Vagina (tissue), 2 donors: Measurements from ENCODE around the gene SEPHS1. TPM values are rescaled to one million over a fixed set of nuclear protein-coding genes. Genes with fewer than 3 reads are reported as not detected.

Experiments used
- DNase-seq, 2 donors: peaks; one replicate each; pipeline ENCODE4 v3.0.0-alpha.2; 2017; ENCODE audit errors: extremely low spot score in 2 of 2
- H3K27ac ChIP-seq: fragments of 200-600 bp; sonication (generic); one replicate; pipeline ENCODE4 v1.5.1; 2019
- H3K27me3 ChIP-seq: fragments of 200-600 bp; sonication (generic); one replicate; pipeline ENCODE4 v1.5.1; 2019
- H3K36me3 ChIP-seq, 2 donors: fragments of 200-600 bp; sonication (generic); one replicate each; pipeline ENCODE4 v1.5.1; 2017 to 2019
- H3K4me1 ChIP-seq: fragments of 200-600 bp; sonication (generic); one replicate; pipeline ENCODE4 v1.5.1; 2019
- H3K4me3 ChIP-seq, 2 donors: fragments of 200-600 bp; sonication (generic); 1 replicate in 1 of 2; 2 replicates in 1 of 2; pipeline ENCODE4 v1.5.1; 2016 to 2019
- H3K9me3 ChIP-seq: fragments of 200-600 bp; sonication (generic); one replicate; pipeline ENCODE4 v1.5.1; 2019
- POLR2A ChIP-seq, 2 donors: fragments of 450-650 bp; IDR thresholded peaks; one replicate each; pipeline ENCODE4 v1.6.1; 2017; ENCODE audit warnings: antibody characterized with exemption in 2 of 2, mild to moderate bottlenecking in 2 of 2, moderate library complexity in 2 of 2
- POLR2AphosphoS5 ChIP-seq, 2 donors: sonication (generic); formaldehyde crosslinking; IDR thresholded peaks; one replicate each; pipeline ENCODE4 v1.9.0; 2017; ENCODE audit warnings: antibody characterized with exemption in 2 of 2, mild to moderate bottlenecking in 2 of 2, low read depth in 1 of 2; ENCODE audit not compliant: insufficient read depth in 1 of 2
- intact Hi-C: fragments of 100-400 bp; cut with DNase I; formaldehyde crosslinking; loops from one replicate; pipeline ENCODE4 v1.15.1; 2023
- total RNA-seq: library from RNA; depleted of rRNA; stranded (reverse); fragments of >200 nt; gene quantifications from one replicate; pipeline ENCODE4 v1.2.3, GENCODE V29; 2016
- TF ChIP-seq, protein P1 (sequence below), 3 experiments: fragments of 450-650 bp in 2 of 3; fragments of 200-600 bp in 1 of 3; sonication (generic) in 1 of 3; IDR thresholded peaks; one replicate each; pipeline ENCODE4 v1.5.1; 2017 to 2019; ENCODE audit warnings: antibody characterized with exemption in 3 of 3, mild to moderate bottlenecking in 2 of 3, moderate library complexity in 2 of 3

Gene SEPHS1
- total RNA-seq, 1 donor from 2014 or later, result 26.8 TPM

DNA sequence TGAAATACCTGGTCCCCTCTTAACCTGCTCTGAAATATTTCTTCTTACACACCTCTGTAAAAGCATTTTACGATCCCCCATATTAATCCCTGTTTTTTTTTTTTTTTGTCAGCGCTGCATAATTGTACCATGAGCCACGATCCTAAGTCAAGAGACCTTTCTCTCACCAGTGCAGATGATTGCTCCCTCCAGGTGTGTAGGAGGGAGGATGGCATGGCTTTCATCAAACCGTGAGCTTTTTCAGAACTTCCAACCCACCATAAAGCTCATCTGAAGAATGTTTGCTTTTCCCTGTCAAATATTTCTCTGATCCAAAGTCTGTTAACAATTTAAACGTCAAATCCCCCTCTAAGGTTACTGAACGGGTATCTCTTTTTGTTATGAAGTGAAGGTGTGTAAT is 28.2 kb upstream of the SEPHS1 start:
- intact Hi-C loops, result no loop called here
- H3K27ac ChIP-seq, result no peak overlapping the region
- no peaks in the 10 kb centered on the region for H3K36me3 ChIP-seq
- H3K9me3 ChIP-seq, result no peaks in the 10 kb centered on the region
- no peak for DNase-seq
- H3K4me1 ChIP-seq, result no peaks in the 10 kb centered on the region
- no peak overlapping the region for H3K4me3 ChIP-seq
- TF ChIP-seq POLR2AphosphoS5 (IDR thresholded peaks at IDR 0.05; ENCODE audit: insufficient read depth in 1 of 2, low read depth in 1 of 2) (no peak), POLR2A (IDR thresholded peaks at IDR 0.05) (no peak)
- TF ChIP-seq, protein P1, sequence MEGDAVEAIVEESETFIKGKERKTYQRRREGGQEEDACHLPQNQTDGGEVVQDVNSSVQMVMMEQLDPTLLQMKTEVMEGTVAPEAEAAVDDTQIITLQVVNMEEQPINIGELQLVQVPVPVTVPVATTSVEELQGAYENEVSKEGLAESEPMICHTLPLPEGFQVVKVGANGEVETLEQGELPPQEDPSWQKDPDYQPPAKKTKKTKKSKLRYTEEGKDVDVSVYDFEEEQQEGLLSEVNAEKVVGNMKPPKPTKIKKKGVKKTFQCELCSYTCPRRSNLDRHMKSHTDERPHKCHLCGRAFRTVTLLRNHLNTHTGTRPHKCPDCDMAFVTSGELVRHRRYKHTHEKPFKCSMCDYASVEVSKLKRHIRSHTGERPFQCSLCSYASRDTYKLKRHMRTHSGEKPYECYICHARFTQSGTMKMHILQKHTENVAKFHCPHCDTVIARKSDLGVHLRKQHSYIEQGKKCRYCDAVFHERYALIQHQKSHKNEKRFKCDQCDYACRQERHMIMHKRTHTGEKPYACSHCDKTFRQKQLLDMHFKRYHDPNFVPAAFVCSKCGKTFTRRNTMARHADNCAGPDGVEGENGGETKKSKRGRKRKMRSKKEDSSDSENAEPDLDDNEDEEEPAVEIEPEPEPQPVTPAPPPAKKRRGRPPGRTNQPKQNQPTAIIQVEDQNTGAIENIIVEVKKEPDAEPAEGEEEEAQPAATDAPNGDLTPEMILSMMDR (IDR thresholded peaks at IDR 0.05), result no peak
- no peaks in the 10 kb centered on the region for H3K27me3 ChIP-seq

DNA sequence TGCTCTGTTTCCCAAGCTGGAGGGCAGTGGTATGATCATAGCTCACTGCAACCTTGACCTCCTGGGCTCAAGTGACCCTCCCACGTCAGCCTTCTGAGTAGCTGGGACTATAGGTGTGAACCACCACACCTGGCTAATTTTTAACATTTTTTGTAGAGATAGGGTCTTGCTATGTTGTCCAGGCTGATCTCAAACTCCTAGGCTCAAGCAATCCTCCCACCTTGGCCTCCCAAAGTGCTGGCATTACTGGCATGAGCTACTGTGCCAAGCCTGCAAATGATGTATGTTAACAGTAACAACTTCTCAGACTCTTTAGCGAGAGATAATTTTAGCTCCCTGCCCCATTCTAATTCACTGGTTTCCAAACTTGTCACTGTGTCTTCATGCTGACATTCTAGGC is 27.7 kb upstream of the SEPHS1 start:
- no peak overlapping the region for H3K27ac ChIP-seq
- H3K9me3 ChIP-seq, result no peaks in the 10 kb centered on the region
- H3K36me3 ChIP-seq, result no peaks in the 10 kb centered on the region
- H3K4me3 ChIP-seq, result no peak overlapping the region
- no peaks in the 10 kb centered on the region for H3K4me1 ChIP-seq
- intact Hi-C loops, result no loop called here
- no peak for DNase-seq
- TF ChIP-seq POLR2A (IDR thresholded peaks at IDR 0.05) (no peak), POLR2AphosphoS5 (IDR thresholded peaks at IDR 0.05; ENCODE audit: insufficient read depth in 1 of 2, low read depth in 1 of 2) (no peak)
- TF ChIP-seq, protein P1 (IDR thresholded peaks at IDR 0.05), result no peak
- H3K27me3 ChIP-seq, result no peaks in the 10 kb centered on the region

DNA sequence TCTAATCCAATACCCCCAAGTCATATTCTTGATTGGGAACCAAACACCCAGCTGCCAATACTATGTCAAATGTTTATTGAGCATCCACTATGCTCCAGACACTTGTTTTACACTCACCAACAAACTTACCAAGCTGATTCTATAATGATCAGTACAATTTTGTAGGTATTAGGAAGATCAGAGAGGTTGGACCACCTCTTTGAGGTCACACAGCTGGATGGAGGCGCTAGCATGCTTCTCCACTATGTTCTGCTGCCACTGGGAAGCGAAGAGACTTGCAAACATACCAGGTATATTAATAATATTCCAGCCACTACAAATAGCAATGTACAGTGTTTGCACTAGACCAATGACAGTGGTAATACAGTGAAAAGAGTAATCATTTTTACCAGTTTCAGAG is 25.6 kb upstream of the SEPHS1 start:
- Histone ChIP-seq H3K27ac (no peak overlapping the region), H3K27me3 (no peaks in the 10 kb centered on the region), H3K4me3 (no peak overlapping the region), H3K36me3 (no peaks in the 10 kb centered on the region), H3K9me3 (no peaks in the 10 kb centered on the region), H3K4me1 (no peaks in the 10 kb centered on the region)
- intact Hi-C loops, result no loop called here
- TF ChIP-seq POLR2A (IDR thresholded peaks at IDR 0.05), result no peak
- no peak for DNase-seq

DNA sequence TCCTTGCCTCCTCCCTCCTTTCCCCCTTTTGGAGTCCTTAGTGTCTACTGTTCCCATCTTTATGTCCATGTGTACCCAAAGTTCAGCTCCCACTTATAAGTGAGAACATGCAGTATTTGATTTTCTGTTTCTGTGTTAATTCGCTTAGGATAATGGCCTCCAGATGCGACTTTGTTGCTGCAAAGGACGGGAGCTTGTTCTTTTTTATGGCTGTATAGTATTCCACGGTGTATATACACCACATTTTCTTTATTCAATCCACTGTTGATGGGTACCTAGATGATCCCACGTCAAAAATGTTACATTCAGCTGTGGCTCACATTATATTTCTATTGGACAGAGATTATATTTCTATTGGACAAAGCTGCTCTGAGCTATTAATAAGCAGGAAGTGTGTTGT is 24.4 kb upstream of the SEPHS1 start:
- H3K4me1 ChIP-seq, result no peaks in the 10 kb centered on the region
- no peaks in the 10 kb centered on the region for H3K36me3 ChIP-seq
- no peak overlapping the region for H3K27ac ChIP-seq
- no peaks in the 10 kb centered on the region for H3K9me3 ChIP-seq
- DNase-seq, result no peak
- no peaks in the 10 kb centered on the region for H3K27me3 ChIP-seq
- intact Hi-C loops, result no loop called here
- no peak overlapping the region for H3K4me3 ChIP-seq
- TF ChIP-seq POLR2AphosphoS5 (IDR thresholded peaks at IDR 0.05; ENCODE audit: insufficient read depth in 1 of 2, low read depth in 1 of 2) (no peak), POLR2A (IDR thresholded peaks at IDR 0.05) (no peak)
- TF ChIP-seq, protein P1 (IDR thresholded peaks at IDR 0.05), result no peak

DNA sequence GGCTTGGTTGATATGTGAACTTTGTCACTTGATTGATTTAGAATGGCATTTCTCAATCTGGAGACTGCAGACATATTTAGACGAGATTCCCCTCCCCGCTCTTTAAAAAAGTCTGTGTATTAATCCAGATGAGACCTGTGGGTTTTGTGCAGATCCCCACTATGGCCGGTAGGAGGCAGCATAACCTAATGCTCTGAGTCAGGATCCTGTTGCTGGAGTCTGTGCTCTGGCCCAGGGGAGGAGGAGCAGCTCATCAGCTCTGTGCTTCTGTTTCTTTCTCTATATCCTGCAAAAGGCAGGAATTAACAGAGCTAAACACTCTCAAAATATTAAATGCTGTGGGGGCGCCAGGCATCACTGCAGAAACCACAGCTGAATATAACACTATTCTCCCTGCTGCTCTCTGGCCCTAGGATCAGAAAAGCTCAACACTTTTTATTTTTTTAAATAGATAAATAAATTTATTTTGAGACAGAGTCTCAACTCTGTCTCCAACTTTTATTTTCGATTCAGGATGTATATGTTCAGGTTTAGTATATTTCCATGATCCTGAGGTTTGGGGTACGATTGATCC is 23.9 kb upstream of the SEPHS1 start:
- H3K4me3 ChIP-seq, result no peak overlapping the region
- no peak overlapping the region for H3K27ac ChIP-seq
- H3K4me1 ChIP-seq, result no peaks in the 10 kb centered on the region
- DNase-seq, result no peak
- intact Hi-C loops, result no loop called here
- H3K27me3 ChIP-seq, result no peaks in the 10 kb centered on the region
- H3K9me3 ChIP-seq, result no peaks in the 10 kb centered on the region
- H3K36me3 ChIP-seq, result no peaks in the 10 kb centered on the region
- TF ChIP-seq, protein P1 (IDR thresholded peaks at IDR 0.05), result peak; percentile 59 to 76 (median 64)
- no peak for TF ChIP-seq POLR2A (IDR thresholded peaks at IDR 0.05)
